ENCODE results near the gene HES5. TPM values are rescaled to one million over a fixed set of nuclear protein-coding genes. Genes with fewer than 3 reads are reported as not detected.

The HES5 gene
- total RNA-seq, 2 experiments from 2014 or later = 0.21 to 0.23 TPM

DNA sequence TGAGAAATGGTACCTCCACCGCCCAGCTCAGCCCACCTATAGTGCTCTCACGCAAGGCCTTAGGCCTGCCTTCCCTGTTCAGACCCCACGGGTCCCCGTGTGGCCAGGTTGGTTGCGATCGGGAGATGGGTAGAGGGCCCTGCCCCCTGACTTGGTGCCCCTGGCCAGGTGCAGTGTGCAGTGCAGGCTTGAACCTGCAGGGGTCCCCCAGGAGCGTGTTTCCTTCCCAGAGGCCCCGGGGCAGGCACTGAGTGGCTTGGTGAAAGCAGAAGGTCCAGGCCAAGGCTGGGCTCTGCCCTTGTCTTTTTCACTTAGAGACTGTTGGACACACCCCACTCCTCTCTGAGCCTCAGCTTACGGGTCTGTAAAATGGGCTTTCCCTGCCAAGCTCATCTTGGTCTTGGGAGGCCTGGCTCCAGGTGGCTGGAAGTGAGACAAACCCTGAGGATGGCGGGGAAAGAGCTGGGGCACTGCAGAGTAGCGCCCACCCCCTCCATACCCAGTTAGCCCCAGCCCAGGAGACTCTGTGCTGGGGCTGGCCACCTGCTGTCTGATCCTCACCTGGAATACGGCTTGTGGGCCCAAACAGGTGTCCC, 9.3 kb upstream of the HES5 start:
- ChIA-PET POLR2A (no interaction called here), CTCF (interaction anchor here (1.4 to 1.6 kb wide), 2 partner anchors 10 to 17 kb away, joined by 4 to 5 read pairs; partner anchors contain the start of gene TNFRSF14)

DNA sequence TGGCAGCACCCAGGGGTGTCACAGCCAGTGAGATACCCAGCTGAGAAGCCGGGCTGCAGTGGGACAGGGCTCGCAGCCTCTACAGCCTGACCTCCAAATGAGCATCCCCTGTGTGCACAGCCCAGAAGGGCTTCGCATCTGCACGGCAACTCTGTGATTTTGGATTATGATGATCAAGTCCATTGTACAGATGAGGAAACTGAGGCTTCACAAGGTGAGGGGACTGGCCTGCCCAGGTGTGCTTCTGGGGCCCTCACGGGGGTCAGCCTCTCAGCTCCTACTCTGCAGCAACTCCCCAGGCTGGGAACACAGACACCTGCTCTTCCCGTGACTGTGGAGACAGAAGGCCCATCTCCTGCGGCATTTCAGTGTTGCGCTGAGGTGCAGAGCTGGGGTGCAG, 8.8 kb upstream of the HES5 start:
- CTCF ChIA-PET = interaction anchor here (1.4 to 1.6 kb wide), 2 partner anchors 10 to 17 kb away, joined by 4 to 5 read pairs; partner anchors contain the start of gene TNFRSF14
- POLR2A ChIA-PET = no interaction called here

GRCh38 chr1:2538376-2538775, 8.3 kb upstream of the HES5 start:
- POLR2A ChIA-PET = no interaction called here
- CTCF ChIA-PET = interaction anchor here (1.6 kb wide), 1 partner anchor 18 kb away, joined by 4 read pairs; the partner anchor contains the start of gene TNFRSF14

DNA sequence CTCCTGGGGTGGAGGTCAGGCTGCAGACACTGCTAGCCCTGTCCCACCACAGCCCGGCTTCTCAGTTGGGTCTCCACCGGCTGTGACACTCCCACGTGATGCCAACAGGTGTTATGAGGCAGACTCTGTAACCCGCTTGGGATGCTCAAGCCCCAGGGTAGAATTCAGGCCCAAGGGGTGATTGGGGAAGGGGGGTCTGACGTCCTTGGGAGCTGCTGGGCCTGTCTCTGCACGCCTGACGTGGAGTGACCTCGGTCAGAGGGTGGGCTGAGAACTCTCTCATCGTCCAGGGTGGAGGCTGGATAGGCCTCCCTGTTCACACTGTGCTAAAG, 7.7 kb upstream of the HES5 start:
- CTCF ChIA-PET = no interaction called here
- POLR2A ChIA-PET = no interaction called here

GRCh38 chr1:2535981-2536380, 5.9 kb upstream of the HES5 start:
- ChIA-PET POLR2A (no interaction called here), CTCF (interaction anchor here (1.7 kb wide), 1 partner anchor 11 kb away, joined by 8 read pairs; no protein-coding TSS in a partner anchor)

DNA sequence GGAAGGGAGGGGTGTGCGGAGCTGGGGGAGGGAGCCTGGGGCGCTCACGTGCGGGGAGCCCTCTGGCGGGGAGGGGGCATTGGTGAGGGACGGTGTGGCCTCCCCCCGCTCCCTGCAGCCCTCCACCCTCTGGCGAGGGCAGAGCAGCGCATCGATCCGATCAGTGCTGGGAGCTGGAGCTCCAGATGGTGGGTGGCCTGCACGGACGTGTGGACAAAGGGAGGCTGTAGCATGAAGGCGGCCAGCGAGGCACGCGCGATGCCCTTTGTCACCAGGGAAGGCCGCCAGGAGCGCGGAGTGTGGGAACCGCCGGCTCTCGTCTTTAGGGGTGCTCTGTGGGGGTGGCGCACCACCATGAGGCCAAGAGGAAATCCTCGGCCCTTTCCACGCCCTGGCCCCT, 5.4 kb upstream of the HES5 start:
- ChIA-PET POLR2A (no interaction called here), CTCF (interaction anchor here (1.1 to 1.7 kb wide), 3 partner anchors 10 to 13 kb away, joined by 3 to 8 read pairs (median 3); no protein-coding TSS in a partner anchor)

DNA sequence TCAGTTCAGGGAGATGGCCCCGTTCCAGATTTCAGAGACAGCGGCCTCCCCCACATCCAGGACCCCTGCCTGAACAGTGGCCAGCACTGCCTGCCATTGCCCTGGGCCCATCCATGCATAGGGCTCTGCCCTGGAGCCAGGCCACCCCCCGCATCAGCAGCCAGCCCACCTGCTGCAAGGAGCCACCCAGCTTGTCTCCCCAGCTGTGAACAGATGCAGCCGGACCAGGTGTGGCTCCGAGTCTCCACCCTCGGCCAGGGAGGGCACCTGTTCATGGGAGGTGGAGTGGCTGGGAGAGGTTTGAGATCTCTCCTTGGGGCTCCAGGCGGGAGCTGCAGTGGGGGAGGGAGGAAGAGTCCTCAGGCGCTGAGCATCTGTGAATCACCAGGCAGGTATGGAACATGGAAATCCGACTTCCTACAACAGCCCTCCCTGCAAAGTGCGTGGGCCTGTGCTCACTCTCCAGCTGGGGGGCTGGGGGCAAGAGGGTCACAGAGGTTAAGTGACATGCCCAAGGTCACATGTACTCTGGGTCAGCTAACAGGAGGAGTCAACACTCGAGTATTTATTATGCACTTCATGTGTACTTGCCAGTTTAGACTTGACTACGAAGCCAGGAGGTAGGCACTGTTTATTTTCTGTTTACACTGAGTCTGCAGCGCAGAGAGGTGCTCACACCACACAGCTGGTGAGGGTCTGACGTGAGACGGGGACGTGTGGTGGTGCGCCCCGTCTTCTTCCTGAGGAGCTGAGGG, 4.8 kb upstream of the HES5 start:
- POLR2A ChIA-PET = interaction anchor here (0.8 kb wide), 1 partner anchor 11 kb away, joined by 3 read pairs; no protein-coding TSS in a partner anchor
- CTCF ChIA-PET = interaction anchor here (1.1 to 1.7 kb wide), 3 partner anchors 11 to 14 kb away, joined by 3 to 8 read pairs (median 3); no protein-coding TSS in a partner anchor

GRCh38 chr1:2534315-2534686, 4.2 kb upstream of the HES5 start:
- ChIA-PET POLR2A (interaction anchor here (0.8 kb wide), 1 partner anchor 10 kb away, joined by 3 read pairs; no protein-coding TSS in a partner anchor), CTCF (interaction anchor here (1.3 to 1.7 kb wide), 2 partner anchors 11 to 13 kb away, joined by 3 to 8 read pairs; no protein-coding TSS in a partner anchor)

DNA sequence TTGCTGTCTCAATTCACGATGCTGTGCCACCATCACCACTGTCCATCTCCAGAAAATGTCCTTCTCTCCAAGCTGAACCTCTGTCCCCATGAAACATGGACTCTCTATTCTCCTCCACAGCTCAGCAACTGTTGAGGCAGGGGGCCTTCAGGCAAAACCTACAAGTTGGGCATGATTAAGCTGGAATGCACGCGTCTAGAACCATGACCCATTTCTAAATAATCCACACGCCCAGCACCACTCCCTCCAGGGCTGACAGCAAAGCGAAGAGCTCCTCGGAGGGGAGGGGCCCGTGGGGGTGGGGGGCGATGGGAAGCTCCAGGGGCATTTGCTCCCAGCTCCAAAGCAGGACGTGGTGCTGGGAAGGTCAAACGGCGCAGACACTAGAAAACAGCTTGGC, 3.3 kb upstream of the HES5 start:
- POLR2A ChIA-PET = interaction anchor here (0.5 kb wide), 1 partner anchor 15 kb away, joined by 3 read pairs; no protein-coding TSS in a partner anchor
- CTCF ChIA-PET = no interaction called here

GRCh38 chr1:2532485-2533160, 2.6 kb upstream of the HES5 start:
- POLR2A ChIA-PET = no interaction called here
- CTCF ChIA-PET = interaction anchor here (1.7 kb wide), 1 partner anchor 9 kb away, joined by 4 read pairs; no protein-coding TSS in a partner anchor

DNA sequence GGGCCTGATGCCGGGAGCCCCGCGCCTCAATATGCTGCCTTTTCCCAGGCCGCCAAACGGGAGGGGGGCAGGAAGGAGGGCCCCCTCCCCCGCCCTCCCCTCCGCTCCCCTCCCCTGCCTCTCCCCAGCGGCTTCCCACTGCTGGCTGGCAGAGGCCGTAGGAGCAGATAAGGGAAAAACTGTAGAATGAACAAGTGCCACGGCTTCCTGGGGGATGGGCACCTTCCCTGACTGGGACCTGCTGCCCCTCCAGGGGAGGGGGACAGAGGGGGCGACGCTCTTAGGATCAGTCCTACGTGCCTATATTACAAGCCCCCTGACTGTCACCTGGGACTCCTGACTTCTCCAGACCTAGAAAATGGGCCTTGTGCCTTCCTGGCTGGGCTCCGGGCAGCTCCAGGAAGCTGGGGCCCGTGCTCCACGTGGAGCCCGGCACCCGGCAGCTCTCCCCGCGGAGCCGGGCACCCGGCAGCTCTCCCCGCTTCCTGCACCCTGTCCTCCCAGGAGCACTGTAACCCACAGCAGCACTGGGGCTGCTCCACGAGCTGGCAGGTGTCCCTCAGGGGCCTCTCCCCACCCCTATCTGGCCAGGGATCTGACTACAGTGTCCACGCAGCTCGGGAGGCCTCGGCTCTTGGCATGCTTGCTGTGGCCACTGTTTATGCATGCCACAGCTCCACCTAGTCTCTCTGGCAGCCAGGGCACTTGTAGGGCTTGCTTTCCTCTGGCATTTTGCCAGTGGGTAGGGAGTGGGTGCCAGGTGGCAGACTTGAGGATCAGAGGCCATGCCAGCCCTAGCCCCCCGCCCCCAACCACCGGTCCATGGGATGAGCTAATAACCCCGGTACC, 674 bp upstream of the HES5 start:
- CTCF ChIA-PET = interaction anchor here (0.8 to 1.7 kb wide), 4 partner anchors 11 to 115 kb away, joined by 3 to 5 read pairs (median 4); no protein-coding TSS in a partner anchor
- POLR2A ChIA-PET = interaction anchor here (0.6 to 0.8 kb wide), 3 partner anchors 13 to 122 kb away, joined by 3 to 5 read pairs (median 4); no protein-coding TSS in a partner anchor

DNA sequence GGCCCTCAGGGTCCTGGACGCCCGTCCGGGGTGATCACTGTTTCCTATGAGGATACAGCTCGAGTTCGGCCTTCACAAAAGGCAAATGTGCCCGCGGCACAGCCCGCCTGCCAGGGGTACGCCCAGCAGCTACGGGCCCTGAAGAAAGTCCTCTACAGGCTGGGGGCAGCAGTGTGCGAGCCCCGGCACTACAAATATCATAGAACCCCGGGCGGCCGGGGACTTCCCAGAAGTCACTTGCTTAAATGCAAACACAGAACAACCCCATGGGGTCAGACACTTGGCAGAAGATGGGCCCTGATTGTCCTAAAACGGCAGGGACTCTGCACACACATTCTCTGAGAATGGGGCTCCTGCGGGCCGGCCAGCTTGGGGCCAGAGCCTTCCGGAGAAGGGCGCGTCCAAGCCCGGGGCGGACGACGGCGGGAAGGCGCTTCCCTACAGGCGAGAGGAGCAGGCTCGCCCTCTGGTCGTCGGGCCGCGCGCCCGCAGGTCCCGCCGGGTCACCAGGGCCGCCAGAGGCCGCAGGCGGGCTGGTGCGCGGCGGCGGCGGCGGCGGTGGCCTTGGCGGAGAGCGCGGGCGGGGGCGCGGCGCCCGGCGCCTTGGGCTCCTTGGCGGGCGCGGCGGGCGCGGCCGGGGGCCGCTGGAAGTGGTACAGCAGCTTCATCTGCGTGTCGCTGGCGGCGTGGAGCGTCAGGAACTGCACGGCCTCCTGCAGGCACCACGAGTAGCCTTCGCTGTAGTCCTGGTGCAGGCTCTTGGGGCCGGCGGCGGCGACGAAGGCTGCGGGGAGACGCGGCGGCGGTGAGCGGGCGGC, 888 bp downstream of the HES5 start:
- ChIA-PET CTCF (interaction anchor here (1.0 to 1.3 kb wide), 3 partner anchors 11 to 18 kb away, joined by 3 to 6 read pairs (median 5); no protein-coding TSS in a partner anchor), POLR2A (interaction anchor here (1.2 to 1.5 kb wide), 2 partner anchors 18 to 27 kb away, joined by 3 read pairs; partner anchors contain the start of gene TNFRSF14)

- POLR2A ChIA-PET = interaction anchor here (1.2 to 1.5 kb wide), 2 partner anchors 19 to 28 kb away, joined by 3 read pairs; partner anchors contain the start of gene TNFRSF14
- CTCF ChIA-PET = interaction anchor here (1.0 to 1.3 kb wide), 3 partner anchors 11 to 19 kb away, joined by 3 to 6 read pairs (median 5); no protein-coding TSS in a partner anchor
Observed at GRCh38 chr1:2528611-2528965, 1.5 kb downstream of the HES5 start.

DNA sequence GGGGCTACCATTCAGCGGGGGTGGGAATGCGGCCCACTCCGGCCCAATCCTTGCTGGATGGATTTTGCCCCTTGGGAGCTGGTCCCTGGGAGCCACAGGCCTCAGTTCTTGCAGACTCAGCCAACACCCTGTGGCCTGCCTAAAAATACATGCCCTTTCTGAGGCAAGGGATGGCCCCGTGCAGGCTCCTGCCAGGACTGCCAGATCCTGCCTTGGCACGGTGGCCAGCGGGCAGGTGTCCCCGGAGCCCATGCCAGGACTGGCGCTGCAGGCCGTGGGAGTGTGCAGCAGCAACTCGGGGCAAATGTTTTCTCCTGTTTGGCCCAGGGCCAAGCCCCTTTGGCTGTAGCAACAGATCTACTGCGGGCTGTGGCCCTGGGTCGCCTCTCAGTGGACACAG, 2.0 kb downstream of the HES5 start:
- POLR2A ChIA-PET = no interaction called here
- CTCF ChIA-PET = no interaction called here

DNA sequence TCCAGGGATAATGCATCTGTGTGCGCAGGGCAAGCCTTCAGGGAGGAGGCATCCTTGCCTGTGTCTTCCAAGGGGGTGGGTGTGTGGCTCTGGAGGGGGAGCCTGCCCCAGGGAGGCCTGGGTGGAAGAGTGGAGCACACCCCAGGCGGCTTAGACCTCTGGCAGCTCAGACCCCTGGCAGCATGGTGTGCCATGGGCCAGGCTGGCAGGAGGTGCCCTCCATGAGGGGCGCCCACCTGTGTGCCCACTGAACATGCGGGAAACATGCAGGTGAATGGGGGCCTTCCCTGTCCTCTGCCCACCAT, 2.6 kb downstream of the HES5 start:
- ChIA-PET CTCF (interaction anchor here (1.5 to 4.3 kb wide), 3 partner anchors 16 to 58 kb away, joined by 3 to 42 read pairs (median 7); no protein-coding TSS in a partner anchor), POLR2A (interaction anchor here (2.4 kb wide), 1 partner anchor 20 kb away, joined by 28 read pairs; no protein-coding TSS in a partner anchor)

- CTCF ChIA-PET = interaction anchor here (1.5 to 4.3 kb wide), 3 partner anchors 16 to 59 kb away, joined by 3 to 42 read pairs (median 7); no protein-coding TSS in a partner anchor
- POLR2A ChIA-PET = interaction anchor here (0.7 to 3.6 kb wide), 4 partner anchors 20 to 114 kb away, joined by 3 to 28 read pairs (median 14); partner anchors contain the start of genes PRXL2B and TNFRSF14
Observed at GRCh38 chr1:2526824-2527555, 3.1 kb downstream of the HES5 start.

Data from activated CD8-positive, alpha-beta memory T cell treated with anti-CD3 and anti-CD28 coated beads for 36 hours (primary cell).